NCI-H128 (cell line): ENCODE data around the gene IER5.

ENCODE experiments used
- DNase-seq: peaks from one replicate; lab custom pipeline; 2025; ENCODE audit not compliant: unreplicated experiment; lab: John Stamatoyannopoulos, UW

The IER5 gene

GRCh38 chr1:181095763-181096184 lies 7.3 kb downstream of the IER5 start:
- no peak for DNase-seq

- DNase-seq, result no peak
Observed at GRCh38 chr1:181097242-181097641, 8.7 kb downstream of the IER5 start.

GRCh38 chr1:181099152-181100014 lies 10.9 kb downstream of the IER5 start:
- no peak for DNase-seq

DNA sequence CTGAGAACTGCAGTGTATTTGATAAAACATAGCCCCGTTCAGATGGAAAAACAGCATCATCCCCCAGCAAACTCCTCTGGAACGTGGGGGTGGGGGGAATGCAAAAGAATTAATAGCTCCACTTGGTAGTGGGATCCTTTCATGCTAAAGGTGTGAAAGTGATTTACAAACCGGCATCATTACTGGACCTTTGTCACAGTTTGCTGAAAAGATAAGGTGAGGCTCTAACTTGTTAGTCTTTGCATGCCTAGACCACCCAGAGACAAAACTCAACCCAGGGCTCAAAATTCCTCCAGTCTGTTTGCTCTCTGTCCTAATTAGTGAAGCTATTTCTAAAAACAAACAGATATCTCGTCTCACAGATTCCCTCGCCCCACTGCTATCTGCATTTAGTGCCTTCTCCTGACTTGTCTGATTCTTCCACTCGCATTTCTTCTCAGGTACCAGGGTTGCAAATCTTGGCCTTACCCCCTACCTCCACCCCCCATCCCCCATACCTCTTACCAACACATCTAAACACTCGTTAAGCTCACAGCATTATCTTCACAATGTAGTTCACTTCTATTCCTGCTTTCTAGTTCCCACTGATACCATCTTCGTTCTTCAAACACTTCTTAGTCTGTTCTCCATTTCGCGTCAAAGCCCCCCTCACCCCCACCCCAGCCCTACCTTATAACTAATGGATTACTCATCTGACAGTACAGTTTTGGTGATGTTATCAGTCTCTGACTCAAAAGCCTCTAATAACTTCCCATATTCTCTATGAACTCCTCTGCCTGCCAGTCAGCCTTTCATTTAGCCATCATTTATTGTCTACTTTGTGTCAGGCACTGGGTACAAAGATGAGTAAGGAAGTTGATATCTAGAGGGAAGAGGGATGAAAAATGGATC lies 11.8 kb downstream of the IER5 start:
- DNase-seq, result no peak

- DNase-seq, result no peak
Observed at GRCh38 chr1:181100934-181101333, 12.4 kb downstream of the IER5 start.

GRCh38 chr1:181101581-181102226 lies 13.2 kb downstream of the IER5 start:
- DNase-seq, result peak; percentile 72

DNA sequence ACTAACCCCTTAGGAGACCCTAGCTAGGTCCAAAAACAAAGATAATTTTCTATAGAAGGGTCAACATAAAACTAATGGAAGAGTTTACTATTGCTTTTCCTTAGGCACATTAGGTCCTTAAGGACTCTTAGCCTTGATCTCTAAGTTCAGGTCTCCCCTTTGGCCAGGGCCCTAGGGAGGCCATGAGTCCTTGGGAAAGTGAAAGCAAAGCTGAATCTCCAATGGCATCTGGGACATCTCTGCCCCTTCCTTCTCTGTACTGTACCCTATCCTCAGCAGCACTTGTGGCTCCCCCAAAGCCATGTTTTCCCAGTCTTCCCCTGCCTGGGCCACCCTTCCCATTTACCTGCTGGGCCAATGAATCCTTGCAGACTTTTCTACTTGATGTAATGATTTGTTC lies 14.3 kb downstream of the IER5 start:
- DNase-seq, result no peak

GRCh38 chr1:181103399-181103798 lies 14.9 kb downstream of the IER5 start:
- no peak for DNase-seq

- DNase-seq, result no peak
Observed at GRCh38 chr1:181104042-181104789, 15.7 kb downstream of the IER5 start.

DNA sequence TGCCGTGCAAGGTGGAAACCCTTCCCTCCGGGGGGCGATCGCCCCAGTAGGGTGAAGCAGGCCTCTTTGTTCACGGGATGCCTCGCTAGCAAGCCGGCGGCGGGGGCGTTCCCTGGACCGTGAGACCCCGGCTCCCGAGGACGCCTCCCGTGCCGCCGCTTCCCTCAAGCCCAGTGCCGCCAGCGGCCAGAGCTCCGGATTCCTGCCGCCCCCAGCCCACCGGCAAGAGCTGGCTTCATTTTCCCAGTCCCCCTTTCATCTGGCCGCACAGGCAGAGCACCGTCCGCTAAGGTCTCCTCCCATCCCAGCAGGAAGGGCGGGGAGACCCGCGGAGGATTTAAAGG lies 16.3 kb downstream of the IER5 start:
- peak; percentile 58 for DNase-seq

GRCh38 chr1:181105134-181106021 lies 16.9 kb downstream of the IER5 start:
- DNase-seq, result peak; percentile 88

GRCh38 chr1:181106022-181106312 lies 17.5 kb downstream of the IER5 start:
- no peak for DNase-seq

DNA sequence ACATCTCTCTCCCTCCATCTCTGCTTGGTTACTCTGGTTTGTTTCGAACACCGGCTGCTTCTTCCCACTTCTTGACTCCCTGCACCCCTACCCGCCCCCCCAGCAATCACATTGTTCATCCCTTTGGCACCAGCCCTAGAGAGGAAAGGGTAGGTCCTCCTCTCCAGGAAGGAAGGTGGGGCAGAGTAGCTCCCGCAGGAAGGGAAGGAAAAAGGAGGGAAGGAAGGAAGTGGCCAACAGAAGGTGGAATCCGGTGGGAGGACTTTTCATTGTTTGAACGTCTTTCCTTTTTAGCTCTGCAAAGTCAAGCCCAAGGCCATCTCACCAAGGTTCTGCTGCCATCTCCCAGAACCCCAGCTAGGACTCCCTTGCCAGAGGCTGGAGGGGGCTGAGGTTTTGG lies 18.0 kb downstream of the IER5 start:
- no peak for DNase-seq

DNA sequence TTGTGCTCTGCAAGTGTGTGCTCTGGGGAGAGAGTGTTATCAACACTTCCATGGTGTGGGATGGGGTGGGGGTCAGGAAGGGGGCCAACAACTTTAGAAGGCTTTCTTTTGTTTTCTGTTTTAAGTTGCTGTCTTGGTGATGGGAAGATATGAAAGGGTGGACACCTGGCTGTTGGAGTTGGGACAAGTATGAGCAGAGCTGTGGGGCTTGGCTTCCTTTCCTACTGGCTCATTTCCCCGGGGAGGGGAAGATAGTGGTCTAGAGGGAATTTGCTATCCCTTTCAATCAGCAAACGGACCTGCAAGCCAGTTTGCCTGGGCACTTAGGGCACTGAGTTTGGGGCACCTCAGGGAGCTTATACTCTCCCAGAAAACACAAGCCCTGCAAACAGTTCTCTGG lies 19.2 kb downstream of the IER5 start:
- no peak for DNase-seq

- DNase-seq, result no peak
Observed at GRCh38 chr1:181108304-181108867, 19.9 kb downstream of the IER5 start.

- DNase-seq, result no peak
Observed at GRCh38 chr1:181110013-181110412, 21.5 kb downstream of the IER5 start.

GRCh38 chr1:181111559-181111958 lies 23.1 kb downstream of the IER5 start:
- no peak for DNase-seq

GRCh38 chr1:181112071-181112929 lies 23.8 kb downstream of the IER5 start:
- DNase-seq, result no peak
